Esophagus mucosa (tissue), 1 donor: Measurements from ENCODE around the gene C11orf24. TPM values are rescaled to one million over a fixed set of nuclear protein-coding genes. Genes with fewer than 3 reads are reported as not detected.
"Not testable (repeated sequence)": the region's sequence is repeated elsewhere in the genome, so short reads cannot be mapped to it uniquely, and the experiment has no call there.

Source experiments
- ATAC-seq: fragments of 200-7000 bp; cut with Tn5 transposase; one replicate; pipeline ENCODE4 v1.9.1; 2020
- total RNA-seq: library from RNA; stranded (reverse); gene quantifications from one replicate; pipeline ENCODE4 v1.2.4, GENCODE V29; 2023
- donor health status: DM: yes; HTN: yes; CAD: no.

C11orf24 gene
- 19.9 TPM for total RNA-seq

DNA sequence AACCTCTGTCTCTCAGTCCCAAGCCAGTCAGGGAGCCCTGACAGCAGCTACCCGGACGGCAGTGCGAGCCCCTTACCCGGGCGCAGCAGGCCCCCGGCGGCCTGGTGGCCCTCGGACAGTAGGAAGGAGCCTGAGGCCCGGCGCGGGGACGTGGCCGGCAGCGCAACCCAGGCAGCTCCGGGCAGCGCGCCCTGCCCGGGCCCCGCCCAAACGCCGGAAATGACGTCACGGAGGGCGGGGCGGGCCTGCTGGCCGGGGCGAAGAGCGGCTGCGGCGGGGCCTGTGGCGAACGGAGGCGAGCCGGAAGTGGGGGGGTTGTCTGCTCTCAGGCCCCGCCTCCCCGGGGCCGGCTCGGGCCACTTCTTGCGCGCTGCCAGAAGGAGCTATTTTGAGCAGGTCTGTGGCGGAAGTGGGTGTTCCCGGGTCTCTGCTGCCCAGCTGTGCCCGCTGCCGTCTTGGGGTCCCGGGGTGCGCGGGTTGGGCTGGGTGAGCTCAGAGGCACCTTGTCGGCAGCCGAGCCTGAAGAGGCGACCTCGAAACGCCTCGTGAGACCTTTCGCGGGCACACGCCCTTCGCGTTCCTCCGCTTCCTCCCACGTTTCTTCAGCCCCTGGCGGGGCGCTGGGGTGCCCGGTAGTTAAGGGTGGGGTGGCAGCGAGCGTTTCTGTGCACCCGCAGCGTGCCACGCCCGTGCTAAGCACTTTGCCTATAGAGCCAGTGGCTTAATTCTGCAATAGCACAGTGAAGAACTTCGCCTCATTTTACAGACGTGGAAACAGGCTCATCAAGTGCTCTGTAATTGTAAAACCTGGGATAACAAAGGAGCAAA lies at the start of gene C11orf24:
Gene C11orf24, minus strand, starts transcription at position 193 of the 828 bp plus-strand sequence. CDS start 8,206 bp downstream, outside the sequence.
- peak; percentile 97 for ATAC-seq

DNA sequence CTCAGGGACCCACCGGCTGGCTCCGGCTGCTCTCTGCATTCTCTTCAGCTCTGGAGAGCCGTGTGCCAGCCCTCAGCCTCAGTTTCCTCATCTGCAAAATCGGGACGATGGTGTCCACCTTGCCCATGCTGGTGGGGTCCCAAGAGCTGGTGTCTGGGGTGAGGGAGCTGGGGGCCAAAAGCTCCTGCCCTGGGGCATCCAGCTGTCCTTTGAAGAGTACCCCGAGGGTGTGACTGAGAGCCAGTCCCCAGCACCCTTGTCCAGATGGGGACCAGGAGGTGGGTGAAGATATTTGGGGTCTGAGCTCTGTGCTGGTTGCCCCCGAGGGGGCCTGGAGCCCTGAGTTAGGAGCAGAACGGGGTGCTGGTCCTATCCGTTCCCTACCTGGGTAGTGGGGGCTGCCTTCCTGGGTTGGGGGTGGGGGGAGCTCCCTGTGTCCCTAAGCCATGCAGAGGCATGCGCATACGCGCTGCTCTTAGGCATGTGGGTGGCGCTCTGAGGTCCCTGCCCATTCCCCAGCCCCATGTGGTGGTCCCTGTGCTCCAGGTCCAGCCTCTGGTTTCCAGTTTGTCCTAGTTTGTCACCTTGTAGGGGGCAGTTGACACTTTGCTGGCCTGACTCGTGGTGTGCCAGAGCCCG lies 45.5 kb upstream of the C11orf24 start:
- ATAC-seq: no peak

GRCh38 chr11:68315171-68315920 lies 43.6 kb upstream of the C11orf24 start:
- peak; percentile 7 for ATAC-seq

DNA sequence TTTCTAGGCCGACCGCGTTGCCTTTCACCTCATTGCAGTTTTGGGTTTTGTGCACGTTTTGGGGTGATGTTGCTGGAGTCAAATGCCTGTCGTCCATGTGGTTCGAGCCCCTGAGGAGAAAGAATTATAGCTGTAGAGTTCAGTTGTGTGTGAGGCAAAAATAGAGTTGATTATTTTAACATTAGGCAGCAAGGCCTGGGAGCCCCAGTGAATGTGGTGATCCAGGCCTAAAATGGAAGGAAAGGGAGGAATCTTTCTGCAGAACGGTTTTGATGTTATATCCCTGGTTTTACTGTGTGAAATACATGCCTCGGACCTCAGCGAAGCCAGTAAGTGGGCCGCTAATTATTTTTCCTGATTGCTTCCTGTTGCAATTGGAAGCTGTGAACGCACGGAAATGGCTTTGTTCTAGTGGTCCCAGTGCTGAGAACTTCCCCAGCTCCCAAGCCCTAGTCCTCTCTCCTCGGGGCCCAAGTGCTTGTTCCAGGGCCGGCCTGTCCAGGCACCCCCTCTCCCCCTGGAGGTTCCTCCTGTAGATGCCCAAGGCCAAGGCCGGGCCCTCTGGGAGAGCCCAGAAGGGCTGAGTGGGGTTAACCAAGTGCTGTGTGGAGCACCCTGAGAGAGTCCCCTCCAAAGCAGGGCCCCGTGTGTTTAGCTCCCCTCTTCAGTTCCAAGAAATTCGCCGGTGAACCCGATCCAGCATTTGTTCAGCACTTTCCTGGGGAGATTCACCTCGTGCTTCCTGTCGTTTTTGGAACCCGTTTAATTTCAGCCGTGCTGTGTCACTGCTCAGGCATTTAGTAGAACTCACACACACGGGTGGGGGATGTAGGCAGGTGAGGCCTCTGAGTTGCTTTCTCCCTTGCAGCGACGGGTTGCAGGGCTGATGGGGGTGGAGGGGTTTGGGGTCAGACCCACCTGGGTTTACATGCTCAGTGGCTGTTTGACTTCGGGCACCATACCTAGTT lies 42.7 kb upstream of the C11orf24 start:
- peak; percentile 27 for ATAC-seq

GRCh38 chr11:68313574-68314202 lies 41.9 kb upstream of the C11orf24 start:
- ATAC-seq: no peak

GRCh38 chr11:68312780-68313573 lies 41.2 kb upstream of the C11orf24 start:
- peak; percentile 69 for ATAC-seq

- no peak for ATAC-seq
Measured at GRCh38 chr11:68312117-68312779, 40.5 kb upstream of the C11orf24 start, which contains the start of gene LRP5. Gene LRP5, plus strand, starts transcription at chr11:68312591. Its CDS starts 124 bp downstream, at chr11:68312715.

DNA sequence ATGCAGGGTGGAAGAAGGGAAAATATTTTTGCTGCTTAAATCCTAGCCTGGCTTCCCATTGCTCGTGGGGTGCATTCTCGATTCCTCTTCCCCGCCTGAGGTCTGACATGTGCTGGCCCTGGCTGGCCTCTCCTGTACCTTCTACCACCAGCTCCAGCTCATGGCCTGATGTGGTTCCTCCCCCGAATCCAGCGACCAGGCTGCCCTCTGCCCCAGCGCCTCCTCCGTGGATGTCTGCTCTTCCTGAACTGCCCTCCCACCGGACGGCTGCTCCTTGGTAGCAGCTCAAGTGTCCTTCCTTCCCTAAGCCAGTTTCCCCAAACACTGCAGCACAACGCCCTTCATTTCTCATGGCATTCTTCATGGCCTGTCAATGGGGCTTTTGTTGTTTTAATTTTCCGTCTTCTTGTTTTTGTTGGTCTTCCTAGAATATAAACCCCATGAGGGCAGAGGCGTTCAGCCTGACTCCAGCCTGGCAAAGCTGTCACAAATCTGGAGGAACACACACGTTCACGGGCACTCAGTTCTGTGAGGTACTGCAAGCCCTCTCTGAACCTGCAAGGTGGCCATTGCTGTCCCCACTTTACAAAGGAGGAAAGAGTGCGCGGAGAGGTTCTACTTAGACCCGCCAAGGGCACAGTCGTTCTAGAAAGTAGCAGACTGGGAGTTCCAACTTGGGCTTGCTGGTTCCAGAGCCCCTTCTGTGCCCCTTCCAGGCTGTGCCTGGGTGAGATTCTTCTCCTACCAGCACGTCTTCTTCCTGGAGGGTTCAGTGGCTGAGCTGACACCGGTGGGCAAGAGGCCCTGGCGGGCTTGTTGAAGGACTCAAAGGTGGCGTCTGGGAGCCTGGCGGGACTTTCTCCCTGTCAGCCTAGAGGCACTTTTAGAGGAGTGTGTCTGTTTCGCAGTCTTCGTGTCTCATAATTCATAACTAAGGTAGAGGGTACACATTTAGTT lies 39.7 kb upstream of the C11orf24 start:
- no peak for ATAC-seq

- no peak for ATAC-seq
Measured at GRCh38 chr11:68309621-68310185, 37.9 kb upstream of the C11orf24 start.

DNA sequence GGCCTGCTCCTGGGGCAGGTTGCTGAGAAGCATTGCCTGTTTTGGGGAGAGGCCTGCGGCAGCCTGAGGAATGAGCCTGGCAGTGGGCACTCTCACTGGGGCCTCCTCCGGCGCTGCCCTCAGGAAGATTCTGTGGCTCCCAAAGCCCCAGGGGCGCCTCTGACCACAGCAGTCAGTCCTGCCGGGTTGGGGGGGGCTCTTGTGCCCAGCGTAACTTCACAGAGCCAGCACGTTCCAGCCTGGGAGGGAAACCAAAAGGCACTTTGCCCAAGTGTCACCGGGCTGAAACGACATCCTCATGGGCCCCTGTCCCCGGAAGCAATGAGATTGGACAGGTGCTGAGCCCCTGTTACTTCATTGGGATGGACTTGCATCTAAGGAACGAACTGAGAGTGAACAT lies 36.3 kb upstream of the C11orf24 start:
- ATAC-seq: no peak

GRCh38 chr11:68306636-68307035 lies 34.9 kb upstream of the C11orf24 start:
- no peak for ATAC-seq

DNA sequence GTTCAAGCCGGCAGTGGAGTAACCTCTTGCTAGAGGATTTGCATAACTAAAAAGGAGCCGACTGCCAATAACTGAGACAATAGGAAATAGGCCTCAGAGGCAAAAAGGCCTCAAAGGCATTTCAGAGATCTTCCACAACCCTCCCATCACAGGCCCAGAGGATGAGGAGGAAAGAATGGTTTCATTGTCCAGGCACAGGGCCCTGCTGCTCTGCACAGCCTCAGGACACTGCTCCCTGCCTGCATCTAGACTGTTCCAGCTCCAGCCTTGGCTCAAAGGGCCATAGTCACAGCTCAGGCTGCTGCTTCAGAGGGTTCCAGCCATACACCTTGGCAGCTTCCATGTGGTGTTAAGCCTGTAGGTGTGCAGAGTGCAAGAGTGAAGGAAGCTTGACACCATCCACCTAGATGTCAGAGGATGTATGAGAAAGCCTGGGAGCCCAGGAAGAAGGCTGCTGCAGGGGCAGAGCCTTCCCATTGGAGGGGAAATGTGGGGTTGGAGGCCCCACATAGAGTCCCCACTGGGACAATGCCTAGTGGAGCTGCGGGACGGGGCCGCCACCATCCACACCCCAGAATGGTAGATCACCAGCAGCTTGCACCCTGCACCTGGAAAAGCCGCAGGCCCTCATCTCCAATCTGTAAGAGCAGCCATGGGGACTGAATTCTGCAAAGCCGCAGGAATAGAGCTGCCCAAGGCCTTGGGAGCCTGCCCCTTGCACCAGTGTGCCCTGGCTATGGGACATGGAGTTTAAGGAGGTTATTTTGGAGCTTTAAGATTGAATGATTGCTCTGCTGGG lies 32.4 kb upstream of the C11orf24 start:
- ATAC-seq: no peak

GRCh38 chr11:68303083-68303482 lies 31.3 kb upstream of the C11orf24 start:
- ATAC-seq: no peak

DNA sequence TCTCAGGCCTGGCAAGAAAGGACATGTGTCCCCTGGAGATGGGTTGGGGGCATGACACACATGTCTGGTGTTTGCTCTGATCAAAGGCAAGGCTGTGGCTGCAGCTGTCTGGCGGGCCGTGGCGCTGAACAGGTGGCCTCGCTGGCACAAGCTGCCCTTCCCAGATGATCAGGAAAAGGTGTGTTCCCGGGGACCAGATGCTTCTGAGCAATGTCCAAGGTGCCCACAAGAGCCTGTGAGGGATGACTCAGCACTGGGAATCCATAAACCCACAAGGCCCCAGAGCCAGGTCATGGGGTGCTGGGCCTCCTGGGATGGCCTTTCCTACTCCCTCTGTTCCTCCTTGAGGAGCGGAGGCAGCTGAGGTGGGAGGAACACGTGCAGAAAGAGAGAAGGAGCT lies 30.9 kb upstream of the C11orf24 start:
- ATAC-seq: no peak

- ATAC-seq: no peak
Measured at GRCh38 chr11:68302256-68302655, 30.5 kb upstream of the C11orf24 start.

GRCh38 chr11:68300076-68300830 lies 28.5 kb upstream of the C11orf24 start:
- ATAC-seq: no peak

GRCh38 chr11:68299517-68299879 lies 27.7 kb upstream of the C11orf24 start:
- ATAC-seq: not testable (repeated sequence)
